Activated T-cell treated with anti-CD3 and anti-CD28 coated beads for 1 hour (primary cell): ENCODE measurements around the gene EPHA5.

Source experiments
- DNase-seq: peaks from one replicate; pipeline ENCODE4 v3.0.0-alpha.2; 2020; ENCODE audit warnings: low read depth

EPHA5 gene

GRCh38 chr4:65624651-65625050, 45.6 kb downstream of the EPHA5 start:
- DNase-seq: no peak

GRCh38 chr4:65623506-65623905, 46.8 kb downstream of the EPHA5 start:
- no peak for DNase-seq

GRCh38 chr4:65617416-65617815, 52.9 kb downstream of the EPHA5 start:
- no peak for DNase-seq

GRCh38 chr4:65604515-65604914, 65.8 kb downstream of the EPHA5 start:
- DNase-seq: no peak

- no peak for DNase-seq
Measured at GRCh38 chr4:65600656-65601055, 69.6 kb downstream of the EPHA5 start.

GRCh38 chr4:65599340-65599739, 70.9 kb downstream of the EPHA5 start:
- no peak for DNase-seq

- no peak for DNase-seq
Measured at GRCh38 chr4:65597697-65598096, 72.6 kb downstream of the EPHA5 start.

GRCh38 chr4:65592089-65592488, 78.2 kb downstream of the EPHA5 start:
- no peak for DNase-seq

GRCh38 chr4:65589921-65590320, 80.4 kb downstream of the EPHA5 start:
- no peak for DNase-seq

- no peak for DNase-seq
Measured at GRCh38 chr4:65589331-65589730, 81.0 kb downstream of the EPHA5 start.

GRCh38 chr4:65580551-65580950, 89.7 kb downstream of the EPHA5 start:
- no peak for DNase-seq

GRCh38 chr4:65566473-65566872, 103.8 kb downstream of the EPHA5 start:
- DNase-seq: no peak

GRCh38 chr4:65561164-65561563, 109.1 kb downstream of the EPHA5 start:
- no peak for DNase-seq

- DNase-seq: no peak
Measured at GRCh38 chr4:65559270-65559669, 111.0 kb downstream of the EPHA5 start.

- no peak for DNase-seq
Measured at GRCh38 chr4:65552057-65552456, 118.2 kb downstream of the EPHA5 start.

GRCh38 chr4:65550500-65550899, 119.8 kb downstream of the EPHA5 start:
- no peak for DNase-seq

- no peak for DNase-seq
Measured at GRCh38 chr4:65546882-65547416, 123.3 kb downstream of the EPHA5 start.

GRCh38 chr4:65538571-65538970, 131.7 kb downstream of the EPHA5 start:
- no peak for DNase-seq

GRCh38 chr4:65535113-65535512, 135.2 kb downstream of the EPHA5 start:
- DNase-seq: no peak

GRCh38 chr4:65521666-65522065, 148.6 kb downstream of the EPHA5 start:
- DNase-seq: no peak

GRCh38 chr4:65515646-65516045, 154.6 kb downstream of the EPHA5 start:
- DNase-seq: no peak

- no peak for DNase-seq
Measured at GRCh38 chr4:65510976-65511375, 159.3 kb downstream of the EPHA5 start.

GRCh38 chr4:65508168-65508567, 162.1 kb downstream of the EPHA5 start:
- no peak for DNase-seq

- DNase-seq: no peak
Measured at GRCh38 chr4:65502131-65502701, 168.1 kb downstream of the EPHA5 start.
